Cardiac fibroblast (primary cell): ENCODE data around the gene PRKCA.

Source experiments
- DNase-seq, 2 donors: peaks; one replicate each; pipeline versions ENCODE4 v3.0.0 to v3.0.0-alpha.2; 2010; ENCODE audit warnings: low read depth in 2 of 2
- H3K4me3 ChIP-seq, 2 donors: replicated peaks in 1 of 2; 1 replicate in 1 of 2; 2 replicates in 1 of 2; pipeline ENCODE4 v1.5.1; 2011; ENCODE audit warnings: low read depth in 2 of 2, low read length in 2 of 2, mild to moderate bottlenecking in 2 of 2, moderate library complexity in 1 of 2
- CTCF ChIP-seq: IDR thresholded peaks from one replicate; pipeline ENCODE4 v1.5.1; 2011; ENCODE audit warnings: low read depth, mild to moderate bottlenecking, low read length, inconsistent platforms

Gene PRKCA

GRCh38 chr17:66533572-66533971 lies 231.2 kb downstream of the PRKCA start:
- H3K4me3 ChIP-seq, result no peak overlapping the region
- DNase-seq, result peak in 1 of 2 donors; percentile 76
- no peak for TF ChIP-seq CTCF

DNA sequence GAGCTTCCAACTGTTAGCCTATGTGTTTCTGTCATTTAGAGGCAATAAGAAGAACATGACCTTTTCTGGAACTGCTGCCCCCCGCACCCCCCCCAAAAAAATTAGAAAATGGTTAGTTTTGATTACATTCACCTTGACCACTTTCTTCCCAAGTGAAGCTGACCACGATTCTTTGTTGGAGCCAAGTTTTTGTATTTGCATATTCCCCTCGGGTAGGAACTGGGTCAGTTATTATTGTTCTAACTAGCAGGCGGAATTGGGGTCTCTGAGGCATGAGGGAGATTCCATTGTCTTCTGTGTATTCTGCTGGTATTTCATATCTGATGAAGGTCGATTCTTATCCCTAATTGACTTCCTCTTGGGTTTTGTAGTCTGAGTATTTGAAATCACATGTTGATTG lies 231.6 kb downstream of the PRKCA start:
- H3K4me3 ChIP-seq, result no peak overlapping the region
- no peak for TF ChIP-seq CTCF
- no peak for DNase-seq

GRCh38 chr17:66535611-66536010 lies 233.2 kb downstream of the PRKCA start:
- H3K4me3 ChIP-seq, result no peak overlapping the region
- no peak for TF ChIP-seq CTCF
- DNase-seq, result no peak

- no peak for DNase-seq
- no peak overlapping the region for H3K4me3 ChIP-seq
- TF ChIP-seq CTCF, result no peak
Observed at GRCh38 chr17:66537502-66537901, 235.1 kb downstream of the PRKCA start.

DNA sequence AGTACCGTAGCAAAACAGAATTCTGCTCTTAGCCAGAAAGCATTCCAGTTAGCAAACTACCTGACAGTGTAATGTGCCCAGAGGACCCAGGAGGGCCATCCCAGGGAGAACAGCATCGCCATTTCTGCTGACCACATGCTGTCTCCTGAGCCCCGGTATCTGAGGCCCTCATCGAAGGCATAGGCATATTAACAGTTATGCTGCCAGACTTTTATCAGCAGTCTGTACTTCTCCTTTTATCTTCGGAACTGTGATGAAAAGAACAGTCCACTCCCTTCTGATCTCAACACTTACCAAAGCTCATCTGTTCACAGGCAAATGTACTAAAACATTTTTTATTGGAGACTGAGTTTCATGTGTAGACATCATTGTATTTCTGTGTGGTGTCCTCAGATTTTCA lies 236.4 kb downstream of the PRKCA start:
- H3K4me3 ChIP-seq, result no peak overlapping the region
- DNase-seq, result no peak
- no peak for TF ChIP-seq CTCF

- no peak for TF ChIP-seq CTCF
- peak overlapping the region in 1 of 2 donors; percentile 8 for H3K4me3 ChIP-seq
- DNase-seq, result peak; percentile 82 to 88
Observed at GRCh38 chr17:66540131-66540781, 237.8 kb downstream of the PRKCA start.
